HepG2 (cell line): ENCODE results near the gene KRTAP5-8. TPM values are rescaled to one million over a fixed set of nuclear protein-coding genes. Genes with fewer than 3 reads are reported as not detected.
"Not testable (repeated sequence)": the region's sequence is repeated elsewhere in the genome, so short reads cannot be mapped to it uniquely, and the experiment has no call there.

Experiments
- ATAC-seq: fragments of 200-7000 bp; cut with Tn5 transposase; 3 replicates; pipeline ENCODE4 v1.9.1; 2020; ENCODE audit warnings: mild to moderate bottlenecking, moderate library complexity
- BruUV-seq: library from RNA; stranded (reverse); fragments of 400-500 nt; replicated peaks from 2 replicates; lab custom pipeline; 2021; lab: Mats Ljungman, UMichigan
- CTCF ChIA-PET: fragments of 300-600 bp; formaldehyde crosslinking; extraction: SDS; loops from one replicate; lab custom pipeline; 2021; ENCODE audit warnings: low total read pairs, inconsistent platforms, low intra/inter-chr PET ratio; lab: Yijun Ruan, JAX
- POLR2A ChIA-PET: fragments of 350-600 bp; sonication (Branson Sonifier 250); formaldehyde crosslinking; loops from one replicate; lab custom pipeline; 2020; ENCODE audit warnings: antibody characterized with exemption, inconsistent platforms; lab: Yijun Ruan, JAX
- DNase-seq: peaks from one replicate; pipeline ENCODE4 v3.0.0-alpha.2; 2015; ENCODE audit warnings: low spot score
- FAIRE-seq: peaks from 3 replicates; lab custom pipeline; 2011; peaks lifted over from hg19 to GRCh38; lab: Jason Lieb, UNC
- H2AFZ ChIP-seq: one replicate; pipeline ENCODE4 v1.6.1; 2011; ENCODE audit warnings: low read length, inconsistent platforms
- H3K27ac ChIP-seq: fragments of 300-600 bp; 3 replicates; pipeline ENCODE4 v1.8.0; 2011; ENCODE audit warnings: mixed run types, mild to moderate bottlenecking, mixed read lengths, low read length, inconsistent platforms; ENCODE audit not compliant: insufficient read depth; ENCODE audit errors: extremely low read length
- H3K27me3 ChIP-seq, 2 experiments: fragments of 200-600 bp in 1 of 2; 2 replicates in 1 of 2; 3 replicates in 1 of 2; pipeline versions ENCODE4 v1.6.0 to v1.8.0; 2011; ENCODE audit warnings: low read length in 2 of 2, mild to moderate bottlenecking in 2 of 2, moderate library complexity in 2 of 2, inconsistent platforms in 1 of 2; ENCODE audit not compliant: insufficient read depth in 2 of 2, control insufficient read depth in 1 of 2
- H3K36me3 ChIP-seq, 2 experiments: fragments of 200-600 bp in 1 of 2; replicated peaks in 1 of 2; 2 replicates in 1 of 2; 3 replicates in 1 of 2; pipeline versions ENCODE4 v1.5.1 to v1.8.0; 2011; ENCODE audit warnings: low read length in 2 of 2, inconsistent platforms in 1 of 2; ENCODE audit not compliant: insufficient read depth in 2 of 2, control insufficient read depth in 1 of 2
- H3K4me1 ChIP-seq: 2 replicates; pipeline ENCODE4 v1.5.1; 2012; ENCODE audit warnings: low read length, inconsistent platforms; ENCODE audit not compliant: insufficient read depth
- H3K4me2 ChIP-seq: 2 replicates; pipeline ENCODE4 v1.6.0; 2011; ENCODE audit warnings: low read depth, low read length, inconsistent platforms
- H3K4me3 ChIP-seq, 3 experiments: fragments of 200-600 bp in 1 of 3; sonication (generic), shearing (Covaris generic) in 1 of 3; replicated peaks in 1 of 3; 2 replicates each; pipeline ENCODE4 v1.5.1; 2011 to 2016; ENCODE audit warnings: low read length in 3 of 3, inconsistent platforms in 2 of 3, low read depth in 2 of 3, mild to moderate bottlenecking in 2 of 3, control low read depth in 1 of 3, mixed read lengths in 1 of 3; ENCODE audit not compliant: insufficient read depth in 1 of 3
- H3K79me2 ChIP-seq: one replicate; pipeline ENCODE4 v1.6.1; 2011; ENCODE audit warnings: low read length, inconsistent platforms; ENCODE audit not compliant: insufficient read depth
- H3K9ac ChIP-seq: 2 replicates; pipeline ENCODE4 v1.6.0; 2011; ENCODE audit warnings: mild to moderate bottlenecking, low read depth, low read length, inconsistent platforms; ENCODE audit not compliant: insufficient read depth
- H3K9me3 ChIP-seq: 2 replicates; pipeline ENCODE4 v1.5.1; 2012; ENCODE audit warnings: mild to moderate bottlenecking, low read length
- H4K20me1 ChIP-seq: 2 replicates; pipeline ENCODE4 v1.6.0; 2011; ENCODE audit warnings: inconsistent platforms, mild to moderate bottlenecking, low read length, moderate library complexity; ENCODE audit not compliant: insufficient read depth
- PATZ1 ChIP-seq: sonication (generic); formaldehyde crosslinking; IDR thresholded peaks from 2 replicates; pipeline ENCODE4 v1.4.0; 2020; ENCODE audit warnings: missing genetic modification reagents
- ZBTB38 ChIP-seq: sonication (generic); formaldehyde crosslinking; IDR thresholded peaks from 2 replicates; pipeline ENCODE4 v1.5.1; 2020; ENCODE audit warnings: mild to moderate bottlenecking, missing genetic modification reagents
- ZNF687 ChIP-seq: sonication (generic); formaldehyde crosslinking; IDR thresholded peaks from 2 replicates; pipeline ENCODE4 v1.5.1; 2020; ENCODE audit warnings: mild to moderate bottlenecking, missing genetic modification reagents, moderate library complexity
- WGBS: methylation state at CpG from one replicate; pipeline ENCODE4 v1.1.6; 2017; ENCODE audit warnings: low lambda C conversion rate; 5-methylcytosine and 5-hydroxymethylcytosine counted together
- in situ Hi-C: cut with HindIII; loops from 2 replicates; pipeline ENCODE4 v1.10.0; 2017; ENCODE audit warnings: low pct_unique_long_range_greater_than_20kb; ENCODE audit not compliant: extremely low pct_ligation_motif_present
- intact Hi-C: fragments of 100-400 bp; cut with micrococcal nuclease; formaldehyde crosslinking; loops from one replicate; pipeline ENCODE4 v1.10.0; 2022; ENCODE audit not compliant: unreplicated experiment
- polyA plus RNA-seq, 8 experiments: library from polyadenylated mRNA; depleted of rRNA in 3 of 8; stranded (reverse) in 7 of 8; unstranded in 1 of 8; fragments of >200 nt; fragmentation: Illumina TruSeq in 4 of 8; extraction: Trizol in 4 of 8; gene quantifications; 2 replicates each; pipeline versions ENCODE4 v1.2.1 to v1.2.3, GENCODE V29; 2011 to 2016; ENCODE audit warnings: low read depth in 4 of 8, missing spikeins in 1 of 8, mixed read lengths in 1 of 8; ENCODE audit not compliant: insufficient read depth in 1 of 8
- total RNA-seq, 5 experiments: library from RNA; depleted of rRNA; stranded (reverse); fragments of >200 nt; fragmentation: Illumina TruSeq; extraction: Trizol; gene quantifications; 2 replicates each; pipeline ENCODE4 v1.2.3, GENCODE V29; 2016; ENCODE audit warnings: low read depth in 1 of 5

The KRTAP5-8 gene
- total and polyA plus RNA-seq, 2 of the 13 experiments (the other 11 are each of a cell fraction or from before 2014, with no cell fraction given): 0.20 TPM; not detected in 1

GRCh38 chr11:71539017-71539416 is 1.2 kb downstream of the KRTAP5-8 start (continued):
- no peak for TF ChIP-seq PATZ1 (CRISPR knock-in tag)

GRCh38 chr11:71539971-71540370 is 2.1 kb downstream of the KRTAP5-8 start:
- POLR2A ChIA-PET, H3K9ac ChIP-seq, intact Hi-C loops, in situ Hi-C loops, H3K27me3 ChIP-seq, CTCF ChIA-PET, H3K79me2 ChIP-seq, H3K36me3 ChIP-seq, H3K27ac ChIP-seq, BruUV-seq, H3K4me3 ChIP-seq, H4K20me1 ChIP-seq, FAIRE-seq, ATAC-seq, DNase-seq, H3K9me3 ChIP-seq, H2AFZ ChIP-seq: not testable (repeated sequence)
- WGBS: 77% methylated on average over 11 of the region's 11 CpGs
- Histone ChIP-seq H3K4me1 (peaks cover 95% of the 10 kb centered on the region), H3K4me2 (0 out of 2 replicates have a peak overlapping the region, but pooled peaks have one; percentile 12)
- TF ChIP-seq ZNF687 (CRISPR knock-in tag) (peak; percentile 37; the same call in 1 of the 2 replicates), ZBTB38 (CRISPR knock-in tag) (peak; percentile 39; the same call in 1 of the 2 replicates)
